GM10847 (cell line): ENCODE results near the gene GLYR1.

Source experiments
- POLR2A ChIP-seq: IDR thresholded peaks from 2 replicates; pipeline ENCODE4 v1.6.1; 2011; ENCODE audit not compliant: insufficient read length; ENCODE audit errors: extremely low read depth

The GLYR1 gene

GRCh38 chr16:4866586-4866985, 19.5 kb upstream of the GLYR1 start:
- TF ChIP-seq POLR2A: no peak

- TF ChIP-seq POLR2A: no peak
These were observed 18.3 kb upstream of the GLYR1 start for GRCh38 chr16:4865231-4865860.

DNA sequence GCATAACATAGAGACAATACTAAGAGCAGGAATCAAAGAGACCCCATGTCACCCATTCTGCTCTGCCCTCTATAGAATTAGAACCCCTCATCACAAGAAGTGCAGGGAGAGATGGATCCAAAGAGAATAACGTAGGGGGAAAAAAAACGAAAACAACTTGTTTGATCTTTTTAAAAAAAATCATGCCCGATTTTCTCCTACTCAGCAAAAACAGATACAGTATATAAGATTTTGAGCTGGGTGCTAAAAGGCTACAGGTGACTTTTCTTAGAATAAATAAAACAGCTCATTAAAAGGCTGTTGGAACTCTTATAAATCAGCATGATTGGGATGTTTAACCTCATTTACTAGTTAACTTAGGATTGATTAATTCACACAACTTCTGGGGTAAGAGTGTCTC, 17.6 kb upstream of the GLYR1 start:
- no peak for TF ChIP-seq POLR2A

DNA sequence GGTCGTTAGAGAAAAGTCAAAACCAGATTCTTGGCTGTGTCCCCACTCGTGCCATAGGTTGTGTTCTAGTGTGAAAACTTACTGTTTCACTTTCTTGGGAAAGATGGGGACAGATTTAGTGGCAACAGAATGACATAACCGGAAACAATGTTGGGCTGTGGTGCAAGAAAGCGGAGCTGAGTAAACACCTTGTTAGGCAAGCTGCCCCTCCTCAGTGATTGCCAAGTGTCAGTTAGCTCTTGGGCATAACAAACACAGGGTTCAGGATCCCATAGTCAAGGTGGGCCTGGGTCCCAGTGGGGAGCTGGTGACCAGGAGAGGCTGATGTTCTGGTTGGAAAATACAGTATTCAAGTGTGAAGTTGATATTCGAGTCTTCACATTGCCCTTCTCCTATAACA, 15.6 kb upstream of the GLYR1 start:
- TF ChIP-seq POLR2A: no peak

DNA sequence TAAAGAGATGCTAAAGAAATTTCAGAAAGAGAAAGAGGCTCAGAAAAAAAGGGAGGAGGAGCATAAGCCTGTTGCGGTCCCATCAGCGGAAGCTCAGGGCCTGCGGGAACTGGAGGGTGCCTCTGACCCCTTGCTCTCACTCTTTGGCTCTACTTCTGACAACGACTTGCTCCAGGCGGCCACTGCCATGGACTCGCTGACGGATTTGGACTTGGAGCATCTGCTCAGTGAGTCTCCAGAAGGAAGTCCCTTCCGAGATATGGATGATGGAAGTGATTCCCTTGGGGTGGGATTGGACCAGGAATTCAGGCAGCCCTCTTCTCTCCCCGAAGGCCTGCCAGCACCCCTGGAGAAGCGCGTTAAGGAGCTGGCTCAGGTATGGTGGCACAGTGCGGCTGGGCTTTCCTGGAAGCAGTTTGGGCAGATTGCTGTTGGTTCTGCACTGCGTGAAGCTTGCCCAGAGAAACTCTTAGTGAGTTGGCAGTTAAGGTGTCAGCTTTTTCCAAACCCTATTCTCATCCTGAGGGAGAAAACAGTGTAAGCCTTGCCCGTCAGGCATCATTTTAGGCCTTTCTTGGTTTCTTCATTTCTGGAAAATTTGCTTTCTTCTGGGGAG, 13.7 kb upstream of the GLYR1 start:
- TF ChIP-seq POLR2A: no peak

DNA sequence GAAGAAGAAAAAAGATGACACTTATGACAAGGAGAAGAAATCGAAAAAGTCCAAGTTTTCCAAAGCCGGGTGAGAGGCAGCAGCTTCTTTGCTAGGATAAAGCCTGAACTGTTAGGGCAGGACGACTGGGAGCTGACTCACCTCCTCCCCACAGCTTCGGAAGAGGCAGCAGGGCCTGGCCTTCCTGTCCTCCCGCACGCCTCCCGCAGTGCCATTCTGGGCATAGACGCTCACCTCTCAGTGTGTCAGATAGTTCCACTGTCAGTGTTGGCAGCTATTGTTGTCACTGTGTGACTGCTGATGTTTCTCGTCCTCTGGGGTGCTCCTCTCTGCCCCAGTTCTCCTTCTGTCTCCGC, 12.8 kb upstream of the GLYR1 start:
- TF ChIP-seq POLR2A: no peak

- no peak for TF ChIP-seq POLR2A
These were observed 12.3 kb upstream of the GLYR1 start for GRCh38 chr16:4859190-4859899.

DNA sequence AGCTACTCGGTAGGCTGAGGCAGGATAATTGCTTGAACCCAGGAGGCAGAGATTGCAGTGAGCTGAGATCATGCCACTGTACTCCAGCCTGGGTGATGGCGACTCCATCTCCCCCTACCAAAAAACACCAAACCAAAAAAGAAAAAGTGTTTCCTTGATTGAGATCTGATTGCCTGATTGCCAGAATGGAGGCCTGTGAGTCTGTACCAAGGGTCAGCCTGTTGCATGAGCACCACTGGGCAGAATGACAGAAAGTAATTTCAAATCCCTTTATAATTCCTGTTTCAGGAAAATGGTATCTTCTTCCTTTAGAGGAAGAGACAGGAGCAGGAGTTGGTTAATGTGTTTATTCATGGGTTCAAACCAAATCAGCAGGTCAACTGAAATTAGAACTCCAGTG, 8.7 kb upstream of the GLYR1 start:
- TF ChIP-seq POLR2A: no peak

DNA sequence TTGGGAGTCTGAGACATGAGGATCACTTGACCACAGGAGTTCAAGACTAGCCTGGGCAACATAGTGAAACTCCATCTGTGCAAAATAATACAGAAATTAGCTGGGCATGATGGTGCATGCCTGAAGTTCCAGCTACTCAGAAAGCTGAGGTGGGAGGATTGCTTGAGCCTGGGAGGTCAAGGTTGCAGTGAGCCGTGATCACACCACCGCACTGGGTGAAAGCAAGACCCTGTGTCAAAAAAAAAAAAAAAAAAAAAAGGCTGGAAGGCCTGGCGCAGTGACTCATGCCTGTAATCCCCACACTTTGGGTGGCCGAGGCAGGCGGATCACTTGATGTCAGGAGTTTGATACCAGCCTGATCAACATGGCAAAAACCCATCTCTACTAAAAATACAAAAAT, 8.3 kb upstream of the GLYR1 start:
- TF ChIP-seq POLR2A: no peak

GRCh38 chr16:4852221-4852872, 5.3 kb upstream of the GLYR1 start:
- TF ChIP-seq POLR2A: no peak

DNA sequence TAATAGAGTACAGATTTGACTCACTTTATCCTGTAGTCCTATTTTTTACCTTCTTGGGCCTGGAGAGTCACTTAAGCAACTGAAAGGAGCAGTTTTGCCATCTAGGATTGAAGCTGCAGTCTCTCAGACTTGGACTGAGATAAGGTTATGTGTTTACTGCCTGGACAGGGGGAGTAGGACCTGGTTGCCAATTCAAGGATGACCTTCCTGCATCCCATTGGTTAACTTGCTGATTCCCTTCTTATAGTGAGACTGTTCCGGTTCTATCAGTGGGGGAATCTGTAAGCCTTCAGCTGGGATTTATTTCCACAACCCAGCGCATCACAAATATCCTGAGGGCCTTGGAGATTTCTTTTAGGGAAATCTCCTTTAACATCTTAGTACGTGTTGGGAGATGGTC, 3.1 kb upstream of the GLYR1 start:
- TF ChIP-seq POLR2A: no peak

DNA sequence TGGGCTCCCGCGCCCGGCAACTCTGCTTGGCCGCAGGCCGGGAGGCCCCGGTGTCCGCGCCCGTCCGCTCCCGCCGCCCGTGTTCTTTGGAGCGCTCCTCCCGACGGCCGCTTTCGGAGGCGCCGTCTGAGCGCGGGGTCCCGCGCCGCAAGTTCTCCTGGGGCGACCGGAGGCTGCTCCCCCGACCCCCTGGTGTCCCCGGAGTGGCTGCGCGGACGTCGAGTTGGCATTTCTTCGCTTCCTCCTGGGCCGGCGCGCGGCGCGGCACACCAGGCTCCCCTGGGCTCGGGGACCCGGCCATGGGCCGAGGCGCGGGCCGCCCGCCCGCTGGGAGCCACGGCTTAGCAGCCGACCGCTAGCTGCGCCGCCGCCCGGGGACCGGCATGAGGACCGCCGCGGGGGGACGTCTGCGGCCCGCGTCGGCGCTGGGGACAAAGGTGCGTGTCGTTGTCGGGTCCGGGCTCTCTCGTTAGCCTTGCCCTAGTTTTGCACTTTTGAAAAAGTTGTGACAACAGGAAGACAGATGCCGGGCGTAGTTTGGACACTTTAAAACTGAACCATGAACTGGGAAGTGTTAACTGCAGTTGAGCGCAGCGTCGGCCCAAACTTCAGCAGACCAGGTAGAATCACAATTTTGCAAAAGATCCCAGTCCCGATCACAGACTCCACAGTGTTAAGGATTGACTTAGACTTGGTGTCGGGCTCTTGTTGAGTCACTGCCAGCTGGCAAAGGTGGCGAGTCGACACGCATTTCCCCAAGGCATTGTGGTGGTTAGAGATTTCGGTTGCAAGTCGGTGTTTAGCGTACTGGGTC, 893 bp upstream of the GLYR1 start:
- no peak for TF ChIP-seq POLR2A

DNA sequence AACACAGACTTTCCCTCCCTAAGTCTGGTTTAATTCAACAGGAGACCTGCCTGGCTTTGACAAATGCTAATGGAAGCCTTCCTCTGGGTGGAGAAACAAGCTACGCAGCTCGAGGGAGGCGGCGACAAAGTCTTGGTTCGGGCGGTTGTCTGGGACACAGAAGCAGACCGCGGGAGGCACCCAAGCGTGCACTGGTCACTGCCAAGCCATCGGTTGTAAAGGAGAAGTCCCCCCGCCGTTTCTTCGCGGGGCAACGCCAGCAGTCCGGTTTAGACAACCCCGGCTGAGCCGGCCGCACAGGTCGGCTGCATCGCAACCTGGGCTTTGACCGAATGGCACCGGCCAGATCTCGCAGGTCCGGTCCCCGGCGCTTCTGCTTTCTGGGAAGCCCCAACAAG, 586 bp downstream of the GLYR1 start:
- no peak for TF ChIP-seq POLR2A

DNA sequence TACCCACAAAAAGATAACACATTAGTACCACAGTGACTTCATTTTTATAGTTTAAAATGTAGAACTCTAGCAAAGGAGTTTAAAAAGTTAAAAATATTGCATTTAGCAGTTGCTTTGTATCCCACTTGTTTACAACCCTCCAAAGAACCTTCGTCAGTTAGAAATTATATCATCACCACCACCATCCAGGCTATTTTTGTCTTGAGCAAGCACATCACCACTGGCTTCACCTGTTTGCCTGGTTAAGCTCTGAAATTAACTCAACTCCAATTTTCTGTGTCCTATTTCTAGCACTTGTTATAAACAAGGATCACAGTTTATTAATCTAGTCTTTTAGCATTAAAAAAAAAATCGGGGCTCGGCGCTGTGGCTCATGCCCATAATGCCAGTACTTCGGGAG, 6.1 kb downstream of the GLYR1 start:
- no peak for TF ChIP-seq POLR2A

- TF ChIP-seq POLR2A: no peak
These were observed 7.1 kb downstream of the GLYR1 start for GRCh38 chr16:4839942-4840341.
